Measurements from ENCODE around the gene ASCC1. TPM values are rescaled to one million over a fixed set of nuclear protein-coding genes. Genes with fewer than 3 reads are reported as not detected.

Gene ASCC1
- total and polyA plus RNA-seq, 8 donors, result 4.3 to 142 (median 13.6) TPM

- H3K27me3 ChIP-seq, result no peaks in the 10 kb centered on the region
- no peaks in the 10 kb centered on the region for H3K9me3 ChIP-seq
- intact Hi-C loops (cut with DNase I; ENCODE audit: low total_unique reads), result no loop called here
- H3K27ac ChIP-seq, result no peak overlapping the region
- TF ChIP-seq CTCF (IDR thresholded peaks at IDR 0.05) (no peak), POLR2A (IDR thresholded peaks at IDR 0.05) (no peak), POLR2AphosphoS5 (IDR thresholded peaks at IDR 0.05) (no peak), EP300 (IDR thresholded peaks at IDR 0.05) (no peak)
- 87 to 92% (median 89%) methylated on average over 4 of the region's 4 CpGs for WGBS, 5 donors
- peaks cover 0 to 6% (median 0%) of the 10 kb centered on the region in 4 donors for H3K4me1 ChIP-seq
- peaks cover 4 to 23% (median 13%) of the 10 kb centered on the region in 4 donors for H3K36me3 ChIP-seq
- no peak for DNase-seq
- no peak overlapping the region for H3K4me3 ChIP-seq
Observed at GRCh38 chr10:72123616-72124015, 92.5 kb downstream of the ASCC1 start.

GRCh38 chr10:72122221-72122620, 93.9 kb downstream of the ASCC1 start:
- Histone ChIP-seq H3K36me3 (peaks cover 4 to 20% (median 9%) of the 10 kb centered on the region in 4 donors), H3K9me3 (no peaks in the 10 kb centered on the region), H3K4me1 (peaks cover 0 to 6% (median 0%) of the 10 kb centered on the region in 4 donors), H3K27ac (no peak overlapping the region), H3K27me3 (no peaks in the 10 kb centered on the region), H3K4me3 (no peak overlapping the region)
- 83 to 98% (median 93%) methylated on average over 4 of the region's 4 CpGs for WGBS, 5 donors
- intact Hi-C loops (cut with DNase I; ENCODE audit: low total_unique reads), result no loop called here
- DNase-seq, result no peak
- no peak for TF ChIP-seq EP300 (IDR thresholded peaks at IDR 0.05)
- TF ChIP-seq CTCF (IDR thresholded peaks at IDR 0.05), result no peak
- TF ChIP-seq POLR2A (IDR thresholded peaks at IDR 0.05), result no peak
- no peak for TF ChIP-seq POLR2AphosphoS5 (IDR thresholded peaks at IDR 0.05)

GRCh38 chr10:72121389-72121788, 94.7 kb downstream of the ASCC1 start:
- H3K9me3 ChIP-seq, result no peaks in the 10 kb centered on the region
- TF ChIP-seq CTCF (IDR thresholded peaks at IDR 0.05) (no peak), POLR2AphosphoS5 (IDR thresholded peaks at IDR 0.05) (no peak), POLR2A (IDR thresholded peaks at IDR 0.05) (no peak), EP300 (IDR thresholded peaks at IDR 0.05) (no peak)
- intact Hi-C loops (cut with DNase I; ENCODE audit: low total_unique reads), result no loop called here
- no peak for DNase-seq
- WGBS, 5 donors, result 92 to 98% (median 95%) methylated on average over 1 of the region's 1 CpG
- no peak overlapping the region for H3K4me3 ChIP-seq
- no peak overlapping the region for H3K27ac ChIP-seq
- peaks cover 0 to 6% (median 0%) of the 10 kb centered on the region in 4 donors for H3K4me1 ChIP-seq
- H3K36me3 ChIP-seq, result peaks cover 0 to 14% (median 6%) of the 10 kb centered on the region in 4 donors
- no peaks in the 10 kb centered on the region for H3K27me3 ChIP-seq

- WGBS, 5 donors, result 90 to 99% (median 95%) methylated on average over 2 of the region's 2 CpGs
- Histone ChIP-seq H3K4me3 (no peak overlapping the region), H3K4me1 (peaks cover 0 to 6% (median 0%) of the 10 kb centered on the region in 4 donors), H3K27ac (no peak overlapping the region), H3K27me3 (no peaks in the 10 kb centered on the region), H3K36me3 (peaks cover 0 to 11% (median 6%) of the 10 kb centered on the region in 4 donors), H3K9me3 (no peaks in the 10 kb centered on the region)
- TF ChIP-seq EP300 (IDR thresholded peaks at IDR 0.05) (no peak), POLR2A (IDR thresholded peaks at IDR 0.05) (no peak), POLR2AphosphoS5 (IDR thresholded peaks at IDR 0.05) (no peak), CTCF (IDR thresholded peaks at IDR 0.05) (no peak)
- intact Hi-C loops (cut with DNase I; ENCODE audit: low total_unique reads), result no loop called here
- no peak for DNase-seq
Observed at GRCh38 chr10:72116372-72116771, 99.7 kb downstream of the ASCC1 start.

Data from stomach (tissue), 9 donors.